ENCODE measurements around the gene RAB36. TPM values are rescaled to one million over a fixed set of nuclear protein-coding genes. Genes with fewer than 3 reads are reported as not detected.
"Not testable (repeated sequence)": the region's sequence is repeated elsewhere in the genome, so short reads cannot be mapped to it uniquely, and the experiment has no call there.

RAB36 gene
- total RNA-seq, 1 donor from 2014 or later: 0.35 TPM

GRCh38 chr22:23128269-23129108, 16.8 kb upstream of the RAB36 start:
- peak; percentile 69 for DNase-seq
- intact Hi-C loops (cut with DNase I): loop anchor here (2.0 to 5.0 kb wide), 2 partner anchors 151 to 170 kb away; no protein-coding TSS in a partner anchor
- ATAC-seq (ENCODE audit: poor library complexity): peak; percentile 93

- ATAC-seq (ENCODE audit: poor library complexity) (no peak), DNase-seq (no peak)
- intact Hi-C loops (cut with DNase I): loop anchor here (2.0 to 5.0 kb wide), 2 partner anchors 152 to 170 kb away; no protein-coding TSS in a partner anchor
Measured at GRCh38 chr22:23129149-23129548, 16.1 kb upstream of the RAB36 start.

GRCh38 chr22:23130697-23131096, 14.6 kb upstream of the RAB36 start:
- no peak for ATAC-seq (ENCODE audit: poor library complexity)
- no peak for DNase-seq
- intact Hi-C loops (cut with DNase I): no loop called here

- ATAC-seq (ENCODE audit: poor library complexity) (no peak), DNase-seq (no peak)
- intact Hi-C loops (cut with DNase I): no loop called here
Measured at GRCh38 chr22:23131931-23132330, 13.3 kb upstream of the RAB36 start.

GRCh38 chr22:23132376-23133091, 12.7 kb upstream of the RAB36 start:
- ATAC-seq (ENCODE audit: poor library complexity): no peak
- no peak for DNase-seq
- intact Hi-C loops (cut with DNase I): no loop called here

GRCh38 chr22:23133922-23134321, 11.4 kb upstream of the RAB36 start:
- DNase-seq (no peak), ATAC-seq (ENCODE audit: poor library complexity) (no peak)
- intact Hi-C loops (cut with DNase I): no loop called here

GRCh38 chr22:23136991-23137390, 8.3 kb upstream of the RAB36 start:
- ATAC-seq (ENCODE audit: poor library complexity); intact Hi-C loops (cut with DNase I); DNase-seq: not testable (repeated sequence)

GRCh38 chr22:23137468-23137867, 7.8 kb upstream of the RAB36 start:
- intact Hi-C loops (cut with DNase I): no loop called here
- ATAC-seq (ENCODE audit: poor library complexity) (no peak), DNase-seq (no peak)

- ATAC-seq (ENCODE audit: poor library complexity): no peak
- intact Hi-C loops (cut with DNase I): no loop called here
- DNase-seq: peak; percentile 38
Measured at GRCh38 chr22:23137905-23138561, 7.2 kb upstream of the RAB36 start.

- ATAC-seq (ENCODE audit: poor library complexity): no peak
- intact Hi-C loops (cut with DNase I): no loop called here
- no peak for DNase-seq
Measured at GRCh38 chr22:23138584-23139435, 6.5 kb upstream of the RAB36 start.

- DNase-seq (no peak), ATAC-seq (ENCODE audit: poor library complexity) (no peak)
- intact Hi-C loops (cut with DNase I): no loop called here
Measured at GRCh38 chr22:23140385-23140784, 4.9 kb upstream of the RAB36 start.

- intact Hi-C loops (cut with DNase I): no loop called here
- DNase-seq: peak; percentile 36
- ATAC-seq (ENCODE audit: poor library complexity): no peak
Measured at GRCh38 chr22:23142546-23143105, 2.7 kb upstream of the RAB36 start.

- ATAC-seq (ENCODE audit: poor library complexity) (no peak), DNase-seq (no peak)
- intact Hi-C loops (cut with DNase I): no loop called here
Measured at GRCh38 chr22:23143119-23143518, 2.2 kb upstream of the RAB36 start.

- no peak for ATAC-seq (ENCODE audit: poor library complexity)
- no peak for DNase-seq
- intact Hi-C loops (cut with DNase I): no loop called here
Measured at GRCh38 chr22:23144432-23144831, 845 bp upstream of the RAB36 start.

GRCh38 chr22:23145878-23146470, 697 bp downstream of the RAB36 start:
- intact Hi-C loops (cut with DNase I): no loop called here
- no peak for DNase-seq
- no peak for ATAC-seq (ENCODE audit: poor library complexity)

- no peak for ATAC-seq (ENCODE audit: poor library complexity)
- no peak for DNase-seq
- intact Hi-C loops (cut with DNase I): no loop called here
Measured at GRCh38 chr22:23146478-23147205, 1.4 kb downstream of the RAB36 start.

Data from Right ventricle myocardium superior (tissue), 1 donor.